Panc1 (cell line): Measurements from ENCODE around the gene TCF3. TPM values are rescaled to one million over a fixed set of nuclear protein-coding genes. Genes with fewer than 3 reads are reported as not detected.

Source experiments
- ATAC-seq: fragments of 200-7000 bp; cut with Tn5 transposase; 2 replicates; pipeline ENCODE4 v1.9.1; 2020; ENCODE audit warnings: mild to moderate bottlenecking, moderate library complexity
- BruUV-seq: library from RNA; stranded (reverse); fragments of 400-500 nt; replicated peaks from 2 replicates; lab custom pipeline; 2021; lab: Mats Ljungman, UMichigan
- CTCF ChIA-PET: fragments of 300-600 bp; sonication (Branson Sonifier 250); formaldehyde crosslinking; loops from one replicate; lab custom pipeline; 2022; ENCODE audit warnings: antibody characterized with exemption; lab: Charles Lee
- POLR2A ChIA-PET: fragments of 300-600 bp; sonication (Branson Sonifier 250); formaldehyde crosslinking; loops from one replicate; lab custom pipeline; 2022; ENCODE audit warnings: antibody characterized with exemption; lab: Charles Lee
- DNase-seq: peaks from one replicate; pipeline ENCODE4 v3.0.0-alpha.2; 2010; ENCODE audit warnings: low read depth, low spot score
- H3K27ac ChIP-seq: 2 replicates; pipeline ENCODE4 v1.5.1; 2011; ENCODE audit warnings: mild to moderate bottlenecking, low read length, inconsistent platforms
- H3K27me3 ChIP-seq: fragments of 200-500 bp; sonication (Bioruptor generic); 2 replicates; pipeline ENCODE4 v1.6.0; 2014; ENCODE audit warnings: low read length, inconsistent platforms; ENCODE audit not compliant: control insufficient read depth, insufficient read depth
- H3K36me3 ChIP-seq: fragments of 200-500 bp; sonication (Bioruptor generic); 2 replicates; pipeline ENCODE4 v1.5.1; 2014; ENCODE audit warnings: inconsistent platforms, mild to moderate bottlenecking, low read length, moderate library complexity; ENCODE audit not compliant: control insufficient read depth, insufficient read depth
- H3K4me1 ChIP-seq: 2 replicates; pipeline ENCODE4 v1.5.1; 2011; ENCODE audit warnings: inconsistent platforms, mild to moderate bottlenecking, low read length, moderate library complexity; ENCODE audit not compliant: control insufficient read depth, insufficient read depth
- H3K4me3 ChIP-seq, 2 experiments: 2 replicates each; pipeline ENCODE4 v1.5.1; 2011 to 2012; ENCODE audit warnings: low read depth in 2 of 2, low read length in 2 of 2, mild to moderate bottlenecking in 2 of 2, inconsistent platforms in 1 of 2, moderate library complexity in 1 of 2
- H3K9me3 ChIP-seq: fragments of 200-500 bp; sonication (Bioruptor generic); 2 replicates; pipeline ENCODE4 v1.5.1; 2014; ENCODE audit warnings: low read depth, mild to moderate bottlenecking, inconsistent platforms, low read length, moderate library complexity; ENCODE audit not compliant: control insufficient read depth, insufficient read depth
- CTCF ChIP-seq: fragments of 450-650 bp; IDR thresholded peaks from 2 replicates; pipeline ENCODE4 v1.5.1; 2017; ENCODE audit warnings: mild to moderate bottlenecking
- POLR2AphosphoS5 ChIP-seq: IDR thresholded peaks from 2 replicates; pipeline ENCODE4 v1.6.1; 2012; ENCODE audit warnings: mild to moderate bottlenecking, low read depth, low read length, moderate library complexity
- REST ChIP-seq, 2 experiments: IDR thresholded peaks; 2 replicates each; pipeline ENCODE4 v1.6.1; 2011 to 2012; ENCODE audit warnings: low read depth in 2 of 2, control low read depth in 1 of 2, low read length in 1 of 2, mild to moderate bottlenecking in 1 of 2, moderate library complexity in 1 of 2; ENCODE audit not compliant: insufficient read depth in 1 of 2
- SIN3A ChIP-seq: IDR thresholded peaks from 2 replicates; pipeline ENCODE4 v1.6.1; 2012; ENCODE audit warnings: low read depth, mild to moderate bottlenecking, low read length, moderate library complexity, borderline replicate concordance; ENCODE audit not compliant: insufficient read depth
- TCF7L2 ChIP-seq: IDR thresholded peaks from 2 replicates; pipeline ENCODE4 v1.6.1; 2011; ENCODE audit warnings: mild to moderate bottlenecking, low read depth, low read length, inconsistent platforms
- in situ Hi-C: cut with HindIII; loops from 2 replicates; pipeline ENCODE4 v1.10.0; 2016; ENCODE audit warnings: low sequenced_read_pairs, low pct_unique_long_range_greater_than_20kb
- intact Hi-C: fragments of 100-400 bp; cut with micrococcal nuclease; formaldehyde crosslinking; loops from one replicate; pipeline ENCODE4 v1.10.0; 2022; ENCODE audit not compliant: unreplicated experiment
- total RNA-seq: library from RNA; stranded (reverse); gene quantifications from one replicate; pipeline ENCODE4 v1.2.1, GENCODE V29; 2021; ENCODE audit not compliant: unreplicated experiment

The TCF3 gene
- total RNA-seq, 1 experiment from 2014 or later = 175 TPM

GRCh38 chr19:1626417-1627010, 25.9 kb downstream of the TCF3 start:
- ATAC-seq (no peak), DNase-seq (no peak)
- intact Hi-C loops (no loop called here), in situ Hi-C loops (no loop called here)
- no peak overlapping the region for H3K27ac ChIP-seq
- no TSS peak for BruUV-seq
- ChIA-PET POLR2A (no interaction called here), CTCF (interaction anchor here (0.7 kb wide), 1 partner anchor 214 kb away, joined by 3 read pairs; no protein-coding TSS in a partner anchor)
- H3K4me3 ChIP-seq = no peak overlapping the region
- H3K9me3 ChIP-seq = no peaks in the 10 kb centered on the region
- H3K27me3 ChIP-seq = no peaks in the 10 kb centered on the region
- no peaks in the 10 kb centered on the region for H3K4me1 ChIP-seq
- no peaks in the 10 kb centered on the region for H3K36me3 ChIP-seq
- TF ChIP-seq TCF7L2 = no peak
- no peak for TF ChIP-seq REST (IDR thresholded peaks at IDR 0.05; ENCODE audit: insufficient read depth in 1 of 2, low read depth in 2 of 2, low read length in 1 of 2)
- no peak for TF ChIP-seq CTCF
- no peak for TF ChIP-seq POLR2AphosphoS5
- TF ChIP-seq SIN3A = no peak

- no peak overlapping the region for H3K4me3 ChIP-seq
- DNase-seq (no peak), ATAC-seq (peak; percentile 77)
- H3K27me3 ChIP-seq = no peaks in the 10 kb centered on the region
- BruUV-seq = no TSS peak
- H3K9me3 ChIP-seq = no peaks in the 10 kb centered on the region
- no peaks in the 10 kb centered on the region for H3K36me3 ChIP-seq
- POLR2A ChIA-PET = no interaction called here
- CTCF ChIA-PET = no interaction called here
- H3K4me1 ChIP-seq = no peaks in the 10 kb centered on the region
- in situ Hi-C loops = no loop called here
- intact Hi-C loops = no loop called here
- TF ChIP-seq REST (IDR thresholded peaks at IDR 0.05; ENCODE audit: insufficient read depth in 1 of 2, low read depth in 2 of 2, low read length in 1 of 2) (no peak), SIN3A (no peak), CTCF (peak; percentile 85), POLR2AphosphoS5 (no peak)
- no peak overlapping the region for H3K27ac ChIP-seq
These were observed 28.0 kb downstream of the TCF3 start for GRCh38 chr19:1624458-1624857.
